Neural progenitor cell (in vitro differentiated cells): ENCODE measurements around the gene RELT. TPM values are rescaled to one million over a fixed set of nuclear protein-coding genes. Genes with fewer than 3 reads are reported as not detected.

Experiments
- DNase-seq: peaks from one replicate; pipeline ENCODE4 v3.0.0-alpha.2; 2016; ENCODE audit warnings: low spot score
- H2AFZ ChIP-seq: fragments of 200-600 bp; sonication (generic); replicated peaks from 2 replicates; pipeline ENCODE4 v1.6.1; 2016; ENCODE audit warnings: antibody characterized with exemption
- H3F3A ChIP-seq: fragments of 200-600 bp; sonication (generic); 2 replicates; pipeline ENCODE4 v1.6.1; 2016; ENCODE audit warnings: antibody characterized with exemption, low read depth
- H3K27ac ChIP-seq: fragments of 200-600 bp; sonication (generic); 2 replicates; pipeline ENCODE4 v1.5.1; 2016; ENCODE audit warnings: mild to moderate bottlenecking
- H3K27me3 ChIP-seq: fragments of 200-600 bp; sonication (generic); 2 replicates; pipeline ENCODE4 v1.6.1; 2016; ENCODE audit warnings: mild to moderate bottlenecking, moderate library complexity
- H3K36me3 ChIP-seq: fragments of 200-600 bp; sonication (generic); 2 replicates; pipeline ENCODE4 v1.5.1; 2016
- H3K4me1 ChIP-seq: fragments of 200-600 bp; sonication (generic); 2 replicates; pipeline ENCODE4 v1.6.1; 2016; ENCODE audit warnings: mixed run types
- H3K4me2 ChIP-seq: fragments of 200-600 bp; sonication (generic); 2 replicates; pipeline ENCODE4 v1.6.1; 2016
- H3K4me3 ChIP-seq: fragments of 200-600 bp; sonication (generic); 2 replicates; pipeline ENCODE4 v1.5.1; 2016
- H3K79me2 ChIP-seq: fragments of 200-600 bp; sonication (generic); 2 replicates; pipeline ENCODE4 v1.6.1; 2016; ENCODE audit warnings: low read depth
- H3K9ac ChIP-seq: fragments of 200-600 bp; sonication (generic); 2 replicates; pipeline ENCODE4 v1.6.1; 2016
- H3K9me3 ChIP-seq: fragments of 200-600 bp; sonication (generic); 2 replicates; pipeline ENCODE4 v1.5.1; 2016; ENCODE audit warnings: low read depth
- H4K20me1 ChIP-seq: fragments of 200-600 bp; sonication (generic); 2 replicates; pipeline ENCODE4 v1.6.1; 2016; ENCODE audit warnings: low read depth
- H3K27ac Mint-ChIP-seq: 3 replicates; pipeline ENCODE4 v1.8.0; 2021; ENCODE audit warnings: mixed read lengths
- H3K27me3 Mint-ChIP-seq: 2 replicates; pipeline ENCODE4 v1.8.0; 2022; ENCODE audit warnings: low read depth, mild to moderate bottlenecking, inconsistent platforms, moderate library complexity, mixed read lengths; ENCODE audit not compliant: insufficient read depth
- H3K36me3 Mint-ChIP-seq: 3 replicates; pipeline ENCODE4 v1.8.0; 2021; ENCODE audit warnings: mixed read lengths
- H3K4me1 Mint-ChIP-seq: 3 replicates; pipeline ENCODE4 v1.8.0; 2021; ENCODE audit warnings: mixed read lengths
- H3K4me3 Mint-ChIP-seq: 3 replicates; pipeline ENCODE4 v1.8.0; 2021; ENCODE audit warnings: mild to moderate bottlenecking, moderate library complexity, mixed read lengths
- H3K9me3 Mint-ChIP-seq: 3 replicates; pipeline ENCODE4 v1.8.0; 2020; ENCODE audit warnings: mixed read lengths
- EZH2 ChIP-seq: fragments of 200-600 bp; sonication (generic); IDR thresholded peaks from 2 replicates; pipeline ENCODE4 v1.6.1; 2017; ENCODE audit warnings: antibody characterized with exemption, mild to moderate bottlenecking, moderate library complexity
- EZH2phosphoT487 ChIP-seq: fragments of 200-600 bp; sonication (generic); IDR thresholded peaks from 2 replicates; pipeline ENCODE4 v1.6.1; 2017; ENCODE audit warnings: antibody characterized with exemption
- total RNA-seq: library from RNA; depleted of rRNA; stranded (reverse); fragments of >200 nt; gene quantifications from 2 replicates; pipeline ENCODE4 v1.2.3, GENCODE V29; 2015; ENCODE audit warnings: low replicate concordance
- TF ChIP-seq, protein P1 (sequence below): fragments of 200-600 bp; sonication (generic); IDR thresholded peaks from 2 replicates; pipeline ENCODE4 v1.5.1; 2017; ENCODE audit warnings: antibody characterized with exemption, mild to moderate bottlenecking

The RELT gene
- total RNA-seq, 1 donor from 2014 or later: 5.4 TPM

DNA sequence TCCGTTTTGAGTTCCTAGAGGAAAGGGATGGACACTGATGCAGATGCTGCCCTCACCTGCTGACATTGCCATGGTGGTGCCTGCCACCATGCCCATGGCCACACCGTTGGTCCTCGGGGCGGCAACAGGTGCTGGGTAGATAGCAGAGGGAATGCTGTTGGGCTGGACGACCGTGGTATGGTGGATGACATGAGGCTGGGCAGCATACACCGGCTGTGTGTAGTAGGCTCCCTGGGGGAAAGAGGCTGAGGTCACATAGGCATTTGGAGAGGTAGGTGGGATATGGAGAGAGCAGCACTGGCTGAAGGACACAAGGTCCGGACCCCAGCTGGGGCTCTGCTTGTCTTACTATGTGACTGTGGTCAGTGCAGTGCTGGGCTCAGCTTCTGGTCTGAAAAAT is 33.2 kb downstream of the RELT start:
- TF ChIP-seq EZH2phosphoT487: no peak
- TF ChIP-seq, protein P1, sequence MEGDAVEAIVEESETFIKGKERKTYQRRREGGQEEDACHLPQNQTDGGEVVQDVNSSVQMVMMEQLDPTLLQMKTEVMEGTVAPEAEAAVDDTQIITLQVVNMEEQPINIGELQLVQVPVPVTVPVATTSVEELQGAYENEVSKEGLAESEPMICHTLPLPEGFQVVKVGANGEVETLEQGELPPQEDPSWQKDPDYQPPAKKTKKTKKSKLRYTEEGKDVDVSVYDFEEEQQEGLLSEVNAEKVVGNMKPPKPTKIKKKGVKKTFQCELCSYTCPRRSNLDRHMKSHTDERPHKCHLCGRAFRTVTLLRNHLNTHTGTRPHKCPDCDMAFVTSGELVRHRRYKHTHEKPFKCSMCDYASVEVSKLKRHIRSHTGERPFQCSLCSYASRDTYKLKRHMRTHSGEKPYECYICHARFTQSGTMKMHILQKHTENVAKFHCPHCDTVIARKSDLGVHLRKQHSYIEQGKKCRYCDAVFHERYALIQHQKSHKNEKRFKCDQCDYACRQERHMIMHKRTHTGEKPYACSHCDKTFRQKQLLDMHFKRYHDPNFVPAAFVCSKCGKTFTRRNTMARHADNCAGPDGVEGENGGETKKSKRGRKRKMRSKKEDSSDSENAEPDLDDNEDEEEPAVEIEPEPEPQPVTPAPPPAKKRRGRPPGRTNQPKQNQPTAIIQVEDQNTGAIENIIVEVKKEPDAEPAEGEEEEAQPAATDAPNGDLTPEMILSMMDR: no peak
- H3K36me3 Mint-ChIP-seq: peaks cover 37% of the 10 kb centered on the region
- H3K79me2 ChIP-seq: no peaks in the 10 kb centered on the region
- H3K4me2 ChIP-seq: no peak overlapping the region
- H3K4me3 ChIP-seq: no peak overlapping the region
- H3K27me3 ChIP-seq: no peaks in the 10 kb centered on the region
- H3K4me1 ChIP-seq: peaks cover 4% of the 10 kb centered on the region
- no peak for DNase-seq
- H3K9me3 ChIP-seq: no peaks in the 10 kb centered on the region
- H3K4me1 Mint-ChIP-seq: peaks cover 15% of the 10 kb centered on the region
- no peaks in the 10 kb centered on the region for H3K36me3 ChIP-seq
- no peaks in the 10 kb centered on the region for H3F3A ChIP-seq
- no peak overlapping the region for H3K9ac ChIP-seq
- H3K27ac ChIP-seq: no peak overlapping the region
- H3K27me3 Mint-ChIP-seq: peaks cover 3% of the 10 kb centered on the region
- no peak overlapping the region for H3K4me3 Mint-ChIP-seq
- H4K20me1 ChIP-seq: no peaks in the 10 kb centered on the region
- no peak overlapping the region for H3K27ac Mint-ChIP-seq
- H2AFZ ChIP-seq: no peak overlapping the region
- no peaks in the 10 kb centered on the region for H3K9me3 Mint-ChIP-seq

DNA sequence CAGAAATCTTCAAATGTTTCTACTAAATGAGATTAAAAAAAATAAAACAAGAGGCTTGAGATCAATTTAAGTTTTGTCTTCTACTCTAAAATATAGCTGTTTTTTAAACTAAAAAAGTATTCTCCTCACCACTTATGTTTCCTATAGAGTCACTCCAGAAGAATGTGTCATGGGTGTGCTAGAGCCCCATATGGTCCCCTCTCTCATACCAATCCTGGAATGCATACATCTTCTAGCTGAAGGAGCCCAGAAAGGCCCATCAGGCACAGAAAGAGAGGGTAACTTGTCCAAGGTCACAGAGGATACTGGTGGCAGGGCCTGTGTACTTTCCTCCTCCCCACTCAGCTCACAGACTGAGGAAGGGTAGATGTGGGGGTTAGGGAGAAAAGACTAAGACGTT is 34.4 kb downstream of the RELT start:
- H3K27me3 Mint-ChIP-seq: peaks cover 3% of the 10 kb centered on the region
- H3K9ac ChIP-seq: no peak overlapping the region
- TF ChIP-seq, protein P1: no peak
- TF ChIP-seq EZH2 (no peak), EZH2phosphoT487 (no peak)
- H3K9me3 Mint-ChIP-seq: no peaks in the 10 kb centered on the region
- H3F3A ChIP-seq: no peaks in the 10 kb centered on the region
- peaks cover 39% of the 10 kb centered on the region for H3K36me3 Mint-ChIP-seq
- H3K4me2 ChIP-seq: no peak overlapping the region
- no peak overlapping the region for H3K4me3 ChIP-seq
- H3K9me3 ChIP-seq: no peaks in the 10 kb centered on the region
- H3K27me3 ChIP-seq: no peaks in the 10 kb centered on the region
- no peak for DNase-seq
- no peak overlapping the region for H3K4me3 Mint-ChIP-seq
- H2AFZ ChIP-seq: no peak overlapping the region
- H3K4me1 ChIP-seq: peaks cover 4% of the 10 kb centered on the region
- no peaks in the 10 kb centered on the region for H3K79me2 ChIP-seq
- H4K20me1 ChIP-seq: no peaks in the 10 kb centered on the region
- H3K4me1 Mint-ChIP-seq: peaks cover 15% of the 10 kb centered on the region
- H3K27ac Mint-ChIP-seq: no peak overlapping the region
- H3K27ac ChIP-seq: no peak overlapping the region
- no peaks in the 10 kb centered on the region for H3K36me3 ChIP-seq

DNA sequence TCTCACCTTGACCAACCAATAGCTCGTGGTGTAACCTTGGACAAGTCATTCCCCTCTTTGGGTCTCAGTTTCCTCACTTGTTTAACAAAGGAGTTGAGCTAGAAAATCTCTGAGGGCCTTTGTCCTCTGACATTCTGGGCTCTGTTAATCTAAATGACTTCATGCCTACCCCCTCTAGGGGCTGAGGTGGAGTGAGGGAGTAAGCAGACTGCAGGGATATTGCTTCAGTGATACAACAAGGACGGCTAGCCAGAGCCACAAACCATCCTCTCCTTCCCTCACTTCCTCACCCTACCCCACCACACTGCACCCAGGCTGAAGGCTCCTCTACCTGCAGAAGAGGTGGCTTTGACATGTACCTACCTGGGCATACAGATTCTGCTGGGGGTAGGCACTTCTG is 34.8 kb downstream of the RELT start:
- Mint-ChIP-seq H3K27me3 (peaks cover 3% of the 10 kb centered on the region), H3K27ac (no peak overlapping the region)

More for the DNA sequence above, 34.8 kb downstream of the RELT start:
- H3K27me3 ChIP-seq: no peaks in the 10 kb centered on the region
- no peak overlapping the region for H2AFZ ChIP-seq
- Mint-ChIP-seq H3K4me1 (peaks cover 16% of the 10 kb centered on the region), H3K9me3 (no peaks in the 10 kb centered on the region), H3K36me3 (peaks cover 39% of the 10 kb centered on the region), H3K4me3 (no peak overlapping the region)
- H3F3A ChIP-seq: no peaks in the 10 kb centered on the region
- TF ChIP-seq EZH2 (no peak), EZH2phosphoT487 (no peak)
- TF ChIP-seq, protein P1: no peak
- H3K36me3 ChIP-seq: no peaks in the 10 kb centered on the region
- H3K27ac ChIP-seq: no peak overlapping the region
- no peaks in the 10 kb centered on the region for H3K9me3 ChIP-seq
- no peaks in the 10 kb centered on the region for H4K20me1 ChIP-seq
- no peak for DNase-seq
- H3K4me2 ChIP-seq: no peak overlapping the region
- peaks cover 4% of the 10 kb centered on the region for H3K4me1 ChIP-seq
- no peak overlapping the region for H3K9ac ChIP-seq
- H3K4me3 ChIP-seq: no peak overlapping the region
- no peaks in the 10 kb centered on the region for H3K79me2 ChIP-seq
